Heart left ventricle (tissue), 16 donors: ENCODE data around the gene KIF5C. TPM values are rescaled to one million over a fixed set of nuclear protein-coding genes. Genes with fewer than 3 reads are reported as not detected.

Source experiments
- ATAC-seq, 4 donors: fragments of 200-7000 bp; cut with Tn5 transposase; one replicate each; pipeline ENCODE4 v1.9.1; 2020 to 2022; ENCODE audit warnings: moderate library complexity in 4 of 4, mild to moderate bottlenecking in 3 of 4, moderate number of reproducible peaks in 1 of 4
- DNase-seq, 5 donors: peaks; one replicate each; pipeline ENCODE4 v3.0.0-alpha.2; 2020
- H3K27ac ChIP-seq, 12 donors: fragments of 200-600 bp; sonication (generic) in 4 of 12; one replicate each; pipeline versions ENCODE4 v1.5.0 to v1.8.0; 2016 to 2022; ENCODE audit warnings: mild to moderate bottlenecking in 2 of 12
- H3K27me3 ChIP-seq, 9 donors: fragments of 200-600 bp; sonication (generic) in 2 of 9; one replicate each; pipeline versions ENCODE4 v1.5.1 to v1.8.0; 2016 to 2022; ENCODE audit warnings: mild to moderate bottlenecking in 3 of 9
- H3K36me3 ChIP-seq, 9 donors: fragments of 200-600 bp; sonication (generic) in 2 of 9; one replicate each; pipeline versions ENCODE4 v1.5.0 to v1.8.0; 2018 to 2022; ENCODE audit warnings: mild to moderate bottlenecking in 2 of 9
- H3K4me1 ChIP-seq, 12 donors: fragments of 200-600 bp; sonication (generic) in 4 of 12; one replicate each; pipeline versions ENCODE4 v1.5.0 to v1.8.0; 2016 to 2022; ENCODE audit warnings: mild to moderate bottlenecking in 3 of 12
- H3K4me3 ChIP-seq, 12 donors: fragments of 200-600 bp; sonication (generic) in 4 of 12; one replicate each; pipeline versions ENCODE4 v1.5.0 to v1.8.0; 2017 to 2022; ENCODE audit warnings: mild to moderate bottlenecking in 9 of 12, moderate library complexity in 4 of 12
- H3K9me3 ChIP-seq, 12 donors: fragments of 200-600 bp; sonication (generic) in 4 of 12; one replicate each; pipeline versions ENCODE4 v1.5.0 to v1.8.0; 2016 to 2022; ENCODE audit warnings: mild to moderate bottlenecking in 1 of 12
- CTCF ChIP-seq, 12 donors: fragments of 200-600 bp; sonication (generic) in 4 of 12; IDR thresholded peaks; one replicate each; pipeline versions ENCODE4 v1.5.0 to v1.8.0; 2018 to 2022; ENCODE audit warnings: antibody characterized with exemption in 12 of 12, mild to moderate bottlenecking in 5 of 12
- POLR2A ChIP-seq, 2 donors: fragments of 450-650 bp; IDR thresholded peaks; one replicate each; pipeline ENCODE4 v1.6.1; 2017; ENCODE audit warnings: antibody characterized with exemption in 2 of 2, mild to moderate bottlenecking in 2 of 2, moderate library complexity in 2 of 2
- WGBS, 4 donors: extraction: QIAGEN DNeasy Blood & Tissue Kit in 2 of 4; methylation state at CpG; one replicate each; pipeline versions ENCODE4 v1.1.5 to v1.1.7; 2013 to 2018; 5-methylcytosine and 5-hydroxymethylcytosine counted together
- intact Hi-C, 10 donors: fragments of 100-400 bp; cut with DNase I; formaldehyde crosslinking; loops; one replicate each; pipeline versions ENCODE4 v1.11.1 to v1.14.2; 2022
- polyA plus RNA-seq, 2 donors: library from polyadenylated mRNA; stranded (reverse); fragments of 200-250 nt; gene quantifications; one replicate each; pipeline ENCODE4 v1.2.3, GENCODE V29; 2013
- total RNA-seq, 9 donors: library from RNA; depleted of rRNA in 2 of 9; stranded (reverse); fragments of >200 nt in 2 of 9; fragmentation: NEBNext Ultra II Directional in 3 of 9; extraction: Animal tissue kit (Norgen Biotek cat#: 25700) in 3 of 9; gene quantifications; one replicate each; pipeline versions ENCODE4 v1.1.0 to v1.2.4, GENCODE V29; 2016 to 2023
- donor health status: ischemic (EF 13 %, LVEDD 7.1; RV severe dilation, severe dysfunction).
- donor health status: healthy with polysubstance abuse.
- donor health status: DM: no; HTN: yes; CAD: no.
- donor health status: DM: no; HTN: no; CAD: no.
- donor health status: ischemic (EF 25% LVEDD 6.9; RV normal size, moderate dysfunction).
- donor health status: ischemic (EF 25% LVEDD 5.7; RV mildly dilated, moderate dysfunction).
- donor health status: healthy.
- donor health status: DM: yes; HTN: yes; CAD: no.
- donor health status: ischemic (EF 35%, LVEDD 5.7; RV mildly dilated, moderate dysfunction).
- donor health status: nonischemic (EF 11% LVEDD 7.7; RV severe dilation, severe dysfunction).
- donor health status: DM: yes; HTN: yes; CAD: no.
- donor health status: PGD.
- donor health status: ischemic (EF 29% LVEDD 5.4; RV normal size, mild dysfunction).
- donor health status: nonischemic (EF 23%, LVEDD 6.1; RV moderate dilation, normal function).

The KIF5C gene
- total and polyA plus RNA-seq, 11 donors: 0.22 to 1.4 (median 0.48) TPM

- H3K36me3 ChIP-seq: no peaks in the 10 kb centered on the region
- intact Hi-C loops: no loop called here
- H3K9me3 ChIP-seq: no peaks in the 10 kb centered on the region
- H3K4me1 ChIP-seq: no peaks in the 10 kb centered on the region
- no peak for TF ChIP-seq CTCF (IDR thresholded peaks at IDR 0.05)
- no peak for TF ChIP-seq POLR2A (IDR thresholded peaks at IDR 0.05)
- no peak overlapping the region for H3K4me3 ChIP-seq
- DNase-seq (no peak), ATAC-seq (no peak)
- H3K27ac ChIP-seq: no peak overlapping the region
- 75 to 81% (median 76%) methylated on average over 7 to 8 of the region's 8 CpGs for WGBS, 4 donors
- H3K27me3 ChIP-seq: peaks cover 0 to 3% (median 0%) of the 10 kb centered on the region in 9 donors
Observed at GRCh38 chr2:148936857-148937450, 61.9 kb downstream of the KIF5C start.

- Histone ChIP-seq H3K27ac (no peak overlapping the region), H3K4me3 (no peak overlapping the region), H3K27me3 (no peaks in the 10 kb centered on the region), H3K9me3 (no peaks in the 10 kb centered on the region), H3K4me1 (no peaks in the 10 kb centered on the region), H3K36me3 (no peaks in the 10 kb centered on the region)
- ATAC-seq: no peak
- intact Hi-C loops: no loop called here
- TF ChIP-seq CTCF (IDR thresholded peaks at IDR 0.05) (no peak), POLR2A (IDR thresholded peaks at IDR 0.05) (no peak)
- no peak for DNase-seq
Observed at GRCh38 chr2:148939271-148939670, 64.2 kb downstream of the KIF5C start.

GRCh38 chr2:148943097-148943496 lies 68.1 kb downstream of the KIF5C start:
- DNase-seq: no peak
- Histone ChIP-seq H3K9me3 (peaks cover 0 to 10% (median 2%) of the 10 kb centered on the region in 12 donors), H3K36me3 (no peaks in the 10 kb centered on the region), H3K4me3 (no peak overlapping the region), H3K27me3 (no peaks in the 10 kb centered on the region), H3K27ac (no peak overlapping the region), H3K4me1 (no peaks in the 10 kb centered on the region)
- TF ChIP-seq POLR2A (IDR thresholded peaks at IDR 0.05) (no peak), CTCF (IDR thresholded peaks at IDR 0.05) (no peak)
- WGBS, 4 donors: 61 to 69% (median 67%) methylated on average over 3 of the region's 3 CpGs
- no peak for ATAC-seq
- intact Hi-C loops: no loop called here

GRCh38 chr2:148944536-148944935 lies 69.5 kb downstream of the KIF5C start:
- TF ChIP-seq POLR2A (IDR thresholded peaks at IDR 0.05) (no peak), CTCF (IDR thresholded peaks at IDR 0.05) (no peak)
- DNase-seq (no peak), ATAC-seq (no peak)
- no peak overlapping the region for H3K27ac ChIP-seq
- no peaks in the 10 kb centered on the region for H3K36me3 ChIP-seq
- H3K4me1 ChIP-seq: no peaks in the 10 kb centered on the region
- 65 to 92% (median 83%) methylated on average over 4 of the region's 4 CpGs for WGBS, 4 donors
- H3K9me3 ChIP-seq: peaks cover 0 to 10% (median 2%) of the 10 kb centered on the region in 12 donors
- no peak overlapping the region for H3K4me3 ChIP-seq
- intact Hi-C loops: no loop called here
- H3K27me3 ChIP-seq: no peaks in the 10 kb centered on the region
